ENCODE results near the gene PDCD5. TPM values are rescaled to one million over a fixed set of nuclear protein-coding genes. Genes with fewer than 3 reads are reported as not detected.
A peak's percentile ranks its signal among the peaks of the same experiment; 100 is the strongest.
"Not testable (repeated sequence)": the region's sequence is repeated elsewhere in the genome, so short reads cannot be mapped to it uniquely, and the experiment has no call there.

PDCD5 gene, protein sequence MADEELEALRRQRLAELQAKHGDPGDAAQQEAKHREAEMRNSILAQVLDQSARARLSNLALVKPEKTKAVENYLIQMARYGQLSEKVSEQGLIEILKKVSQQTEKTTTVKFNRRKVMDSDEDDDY
- 10 to 100 TPM; 64.9 to 88.5 (median 79.3) TPM for total RNA-seq

GRCh38 chr19:32580901-32581704 lies at the start of gene PDCD5:
TSS of gene PDCD5 (plus strand) at chr19:32581190. CDS start at chr19:32581262, 72 bp downstream.
- Histone ChIP-seq H3K27ac (peak within 1 kb of the TSS; percentile 38 to 92 (median 92)), H3K9me3 (no peaks in the 10 kb centered on the region), H3K27me3 (no peaks in the 10 kb centered on the region), H3K36me3 (peaks cover 0 to 34% (median 0%) of the 10 kb centered on the region in 3 donors), H3K4me1 (peaks cover 0 to 28% (median 7%) of the 10 kb centered on the region in 4 donors), H3K4me3 (peak within 1 kb of the TSS; percentile 67 to 99 (median 86))
- DNase-seq (ENCODE audit: low spot score in 2 of 2) = peak; percentile 89 to 90
- WGBS, 2 donors = 0 to 1% methylated on average over 31 to 33 of the region's 81 CpGs
- TF ChIP-seq, protein P1, sequence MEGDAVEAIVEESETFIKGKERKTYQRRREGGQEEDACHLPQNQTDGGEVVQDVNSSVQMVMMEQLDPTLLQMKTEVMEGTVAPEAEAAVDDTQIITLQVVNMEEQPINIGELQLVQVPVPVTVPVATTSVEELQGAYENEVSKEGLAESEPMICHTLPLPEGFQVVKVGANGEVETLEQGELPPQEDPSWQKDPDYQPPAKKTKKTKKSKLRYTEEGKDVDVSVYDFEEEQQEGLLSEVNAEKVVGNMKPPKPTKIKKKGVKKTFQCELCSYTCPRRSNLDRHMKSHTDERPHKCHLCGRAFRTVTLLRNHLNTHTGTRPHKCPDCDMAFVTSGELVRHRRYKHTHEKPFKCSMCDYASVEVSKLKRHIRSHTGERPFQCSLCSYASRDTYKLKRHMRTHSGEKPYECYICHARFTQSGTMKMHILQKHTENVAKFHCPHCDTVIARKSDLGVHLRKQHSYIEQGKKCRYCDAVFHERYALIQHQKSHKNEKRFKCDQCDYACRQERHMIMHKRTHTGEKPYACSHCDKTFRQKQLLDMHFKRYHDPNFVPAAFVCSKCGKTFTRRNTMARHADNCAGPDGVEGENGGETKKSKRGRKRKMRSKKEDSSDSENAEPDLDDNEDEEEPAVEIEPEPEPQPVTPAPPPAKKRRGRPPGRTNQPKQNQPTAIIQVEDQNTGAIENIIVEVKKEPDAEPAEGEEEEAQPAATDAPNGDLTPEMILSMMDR (IDR thresholded peaks at IDR 0.05) = no peak
- TF ChIP-seq POLR2A (IDR thresholded peaks at IDR 0.05) (peak; percentile 67 to 86), EP300 (IDR thresholded peaks at IDR 0.05) (peak in 1 of 2 donors; percentile 72)

DNA sequence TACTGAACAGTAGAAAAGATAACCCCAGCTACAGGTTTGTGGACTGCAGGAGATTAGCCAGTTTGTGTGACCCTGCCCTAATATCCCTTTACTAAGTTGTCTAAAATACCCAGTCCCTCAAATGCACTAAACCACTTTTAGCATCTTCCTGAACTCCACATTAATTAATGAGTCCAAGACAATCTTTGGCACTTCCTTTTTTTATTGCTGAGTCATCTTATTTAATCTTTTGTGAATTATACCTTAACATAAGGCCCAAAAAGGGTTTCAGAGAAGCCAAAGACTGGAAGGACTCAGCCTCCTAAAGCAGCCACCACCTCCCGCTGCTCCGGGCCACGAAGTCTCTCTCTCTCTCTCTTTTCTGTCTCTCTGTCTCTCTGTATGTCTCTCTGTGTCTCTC lies 48.8 kb upstream of the PDCD5 start:
- Histone ChIP-seq H3K4me1 (no peaks in the 10 kb centered on the region), H3K27ac (no peak overlapping the region), H3K4me3 (no peak overlapping the region), H3K27me3 (no peaks in the 10 kb centered on the region), H3K36me3 (no peaks in the 10 kb centered on the region), H3K9me3 (peaks cover 0 to 23% (median 0%) of the 10 kb centered on the region in 4 donors)
- TF ChIP-seq, protein P1 (IDR thresholded peaks at IDR 0.05) = no peak
- TF ChIP-seq EP300 (IDR thresholded peaks at IDR 0.05) = no peak
- 90 to 98% methylated on average over 3 of the region's 3 CpGs for WGBS, 2 donors
- no peak for DNase-seq (ENCODE audit: low spot score in 2 of 2)

- H3K4me3 ChIP-seq = no peak overlapping the region
- no peak overlapping the region for H3K27ac ChIP-seq
- DNase-seq (ENCODE audit: low spot score in 2 of 2) = no peak
- no peaks in the 10 kb centered on the region for H3K27me3 ChIP-seq
- peaks cover 0 to 3% (median 0%) of the 10 kb centered on the region in 4 donors for H3K9me3 ChIP-seq
- H3K4me1 ChIP-seq = no peaks in the 10 kb centered on the region
- 43 to 63% methylated on average over 5 of the region's 5 CpGs for whole genome bisulfite sequencing, 2 donors
- H3K36me3 ChIP-seq = no peaks in the 10 kb centered on the region
- TF ChIP-seq EP300 (IDR thresholded peaks at IDR 0.05) = no peak
- TF ChIP-seq, protein P1 (IDR thresholded peaks at IDR 0.05) = no peak
Measured at GRCh38 chr19:32537580-32537979, 43.4 kb upstream of the PDCD5 start.

GRCh38 chr19:32539240-32539916 lies 41.6 kb upstream of the PDCD5 start:
- Histone ChIP-seq H3K4me1 (no peaks in the 10 kb centered on the region), H3K27ac (no peak overlapping the region), H3K9me3 (peaks cover 0 to 3% (median 0%) of the 10 kb centered on the region in 4 donors), H3K36me3 (no peaks in the 10 kb centered on the region), H3K4me3 (no peak overlapping the region), H3K27me3 (no peaks in the 10 kb centered on the region)
- TF ChIP-seq POLR2A (IDR thresholded peaks at IDR 0.05) (no peak), EP300 (IDR thresholded peaks at IDR 0.05) (no peak)
- TF ChIP-seq, protein P1 (IDR thresholded peaks at IDR 0.05) = no peak
- 74 to 82% methylated on average over 11 to 12 of the region's 12 CpGs for WGBS, 2 donors
- no peak for DNase-seq (ENCODE audit: low spot score in 2 of 2)

DNA sequence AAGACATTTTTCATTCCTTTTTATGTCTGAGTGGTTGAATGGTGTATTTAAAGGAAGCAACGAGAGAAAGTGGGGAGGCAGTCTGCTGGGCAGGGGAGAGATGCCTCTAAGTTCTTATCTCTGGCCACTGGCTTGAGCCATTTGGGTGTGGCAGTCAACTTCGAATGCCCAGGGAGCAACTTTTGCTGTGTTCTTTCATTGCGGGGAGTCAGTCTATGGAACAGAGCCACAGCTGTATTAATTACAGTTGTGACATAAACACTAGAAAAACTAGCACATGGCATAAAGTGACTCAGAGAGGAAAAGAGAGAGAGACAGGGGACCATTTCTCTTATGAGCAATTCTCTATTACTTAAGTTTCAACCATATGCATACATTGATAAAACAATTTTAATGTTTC lies 40.4 kb upstream of the PDCD5 start:
- TF ChIP-seq, protein P1 (IDR thresholded peaks at IDR 0.05) = no peak
- no peak for TF ChIP-seq EP300 (IDR thresholded peaks at IDR 0.05)
- no peak for TF ChIP-seq POLR2A (IDR thresholded peaks at IDR 0.05)
- Histone ChIP-seq H3K4me3 (no peak overlapping the region), H3K36me3 (no peaks in the 10 kb centered on the region), H3K27ac (no peak overlapping the region), H3K9me3 (peaks cover 0 to 3% (median 0%) of the 10 kb centered on the region in 4 donors), H3K27me3 (no peaks in the 10 kb centered on the region), H3K4me1 (no peaks in the 10 kb centered on the region)
- no peak for DNase-seq (ENCODE audit: low spot score in 2 of 2)
- 63 to 76% methylated on average over 3 of the region's 3 CpGs for WGBS, 2 donors

GRCh38 chr19:32541376-32541775 lies 39.6 kb upstream of the PDCD5 start:
- not testable (repeated sequence) for DNase-seq (ENCODE audit: low spot score in 2 of 2); H3K4me3 ChIP-seq; H3K36me3 ChIP-seq; H3K27ac ChIP-seq; H3K9me3 ChIP-seq; H3K4me1 ChIP-seq; H3K27me3 ChIP-seq
- 93 to 94% methylated on average over 5 of the region's 5 CpGs for WGBS, 2 donors

Data from tibial nerve (tissue), 4 donors.